ENCODE results near the gene GFPT2.

Gene GFPT2

DNA sequence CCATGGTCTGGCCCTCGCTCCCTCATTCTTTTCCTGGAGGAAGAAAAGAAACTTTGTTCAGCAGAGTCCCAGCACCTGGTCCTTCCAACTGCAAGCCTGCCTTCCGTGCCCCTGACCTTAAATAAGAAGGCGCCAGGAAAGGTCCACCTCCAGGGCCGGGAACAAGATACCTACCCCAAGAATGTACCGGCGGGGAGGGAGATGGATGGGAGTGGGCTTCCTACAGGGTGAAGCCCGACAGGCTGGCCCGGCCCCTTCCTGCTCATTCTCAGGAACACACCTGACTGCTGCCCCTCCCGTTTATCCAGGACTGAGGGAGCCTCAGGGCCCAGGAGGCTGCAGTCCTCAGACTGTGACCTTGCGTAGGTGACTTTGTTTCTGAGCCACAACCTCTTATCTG, 27.3 kb upstream of the GFPT2 start:
- CTCF ChIA-PET = no interaction called here
- TF ChIP-seq, protein P1, sequence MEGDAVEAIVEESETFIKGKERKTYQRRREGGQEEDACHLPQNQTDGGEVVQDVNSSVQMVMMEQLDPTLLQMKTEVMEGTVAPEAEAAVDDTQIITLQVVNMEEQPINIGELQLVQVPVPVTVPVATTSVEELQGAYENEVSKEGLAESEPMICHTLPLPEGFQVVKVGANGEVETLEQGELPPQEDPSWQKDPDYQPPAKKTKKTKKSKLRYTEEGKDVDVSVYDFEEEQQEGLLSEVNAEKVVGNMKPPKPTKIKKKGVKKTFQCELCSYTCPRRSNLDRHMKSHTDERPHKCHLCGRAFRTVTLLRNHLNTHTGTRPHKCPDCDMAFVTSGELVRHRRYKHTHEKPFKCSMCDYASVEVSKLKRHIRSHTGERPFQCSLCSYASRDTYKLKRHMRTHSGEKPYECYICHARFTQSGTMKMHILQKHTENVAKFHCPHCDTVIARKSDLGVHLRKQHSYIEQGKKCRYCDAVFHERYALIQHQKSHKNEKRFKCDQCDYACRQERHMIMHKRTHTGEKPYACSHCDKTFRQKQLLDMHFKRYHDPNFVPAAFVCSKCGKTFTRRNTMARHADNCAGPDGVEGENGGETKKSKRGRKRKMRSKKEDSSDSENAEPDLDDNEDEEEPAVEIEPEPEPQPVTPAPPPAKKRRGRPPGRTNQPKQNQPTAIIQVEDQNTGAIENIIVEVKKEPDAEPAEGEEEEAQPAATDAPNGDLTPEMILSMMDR (IDR thresholded peaks at IDR 0.05; ENCODE audit: insufficient read depth, low read length, missing control alignments) = no peak
- no peak for DNase-seq (ENCODE audit: low read depth, low spot score)
- POLR2A ChIA-PET = no interaction called here
- no peak overlapping the region for H3K4me3 ChIP-seq (ENCODE audit: low read depth, low read length)

DNA sequence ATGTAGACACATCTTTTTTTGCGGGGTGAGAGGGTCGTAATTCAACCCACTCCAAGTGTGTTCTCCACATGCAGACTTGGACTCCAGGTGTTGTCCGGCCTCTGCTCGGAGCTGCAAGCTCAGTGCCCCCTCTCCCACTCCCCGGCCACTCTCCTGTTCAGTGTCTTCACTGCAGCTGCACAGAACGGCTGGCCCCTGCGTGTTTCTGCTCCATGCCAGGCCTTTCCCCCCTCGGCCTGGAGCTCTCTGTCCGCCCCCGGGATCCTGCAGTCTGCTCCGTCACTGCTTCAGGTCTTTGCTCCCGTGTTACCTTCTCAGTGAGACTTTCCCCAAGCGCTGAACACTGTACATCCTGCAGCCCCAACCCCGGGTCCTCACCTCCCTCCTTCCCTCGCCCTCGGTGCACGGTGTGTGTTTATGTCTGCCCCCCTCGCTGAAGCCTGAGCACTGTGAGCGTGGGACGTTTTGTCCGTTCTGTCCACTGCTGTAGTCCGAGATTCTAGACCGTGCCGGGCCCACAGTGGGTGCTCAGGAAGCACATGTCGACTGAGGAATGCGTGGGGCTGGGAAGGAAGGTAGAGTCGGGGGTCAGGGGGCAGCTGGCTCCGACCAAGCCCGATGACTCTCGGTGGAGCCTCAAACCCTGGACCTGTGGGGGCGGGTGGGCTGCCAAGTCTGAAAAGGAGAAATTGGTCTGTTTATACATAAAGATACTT, 26.4 kb upstream of the GFPT2 start:
- TF ChIP-seq, protein P1 (IDR thresholded peaks at IDR 0.05; ENCODE audit: insufficient read depth, low read length, missing control alignments) = no peak
- ChIA-PET POLR2A (no interaction called here), CTCF (interaction anchor here (2.0 kb wide), 1 partner anchor 87 kb away, joined by 4 read pairs; no protein-coding TSS in a partner anchor)
- no peak for DNase-seq (ENCODE audit: low read depth, low spot score)
- H3K4me3 ChIP-seq (ENCODE audit: low read depth, low read length) = no peak overlapping the region

DNA sequence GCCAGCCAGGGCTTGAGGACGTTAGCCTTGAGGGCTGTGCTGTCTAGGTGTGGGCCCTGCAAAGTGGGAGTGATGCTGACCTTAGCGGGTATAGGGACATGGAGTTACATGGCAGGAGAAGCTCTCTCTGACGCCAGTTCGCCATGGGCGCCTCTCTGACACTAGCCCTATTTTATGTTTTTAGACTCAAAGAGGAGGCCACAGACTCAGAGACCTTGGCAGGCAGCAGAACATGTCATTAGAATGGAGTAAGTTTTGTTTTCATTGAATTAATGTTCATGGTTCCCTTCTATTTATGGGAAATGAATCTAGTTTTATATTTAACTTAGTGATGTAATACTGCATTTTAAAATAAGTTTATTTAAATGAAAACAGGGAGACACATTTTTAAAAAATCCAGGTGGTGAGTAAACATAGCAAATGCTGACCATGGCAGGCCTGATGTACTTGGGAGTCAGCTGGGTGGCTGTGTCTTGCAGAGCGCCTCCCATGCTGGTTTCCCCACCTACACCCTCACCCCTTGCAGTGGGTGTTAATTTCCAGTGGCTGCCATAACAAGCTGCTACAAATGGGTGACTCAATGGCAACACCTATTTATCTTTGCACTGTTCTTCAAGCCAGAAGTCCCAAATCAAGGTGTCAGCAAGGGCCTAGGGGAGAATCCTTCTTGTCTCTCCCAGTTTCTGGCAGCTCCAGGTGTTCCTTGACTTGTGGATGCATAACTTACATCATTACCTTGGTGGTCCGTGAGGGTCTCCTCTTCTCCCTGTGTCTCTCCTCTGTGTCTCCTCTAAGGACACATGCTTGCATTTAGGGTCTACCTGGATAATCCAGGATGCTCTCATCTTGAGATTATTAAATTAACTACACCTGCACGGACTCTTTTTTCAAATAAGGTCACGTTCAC, 25.6 kb upstream of the GFPT2 start:
- POLR2A ChIA-PET = no interaction called here
- no peak for DNase-seq (ENCODE audit: low read depth, low spot score)
- CTCF ChIA-PET = interaction anchor here (2.0 kb wide), 1 partner anchor 86 kb away, joined by 4 read pairs; no protein-coding TSS in a partner anchor
- no peak overlapping the region for H3K4me3 ChIP-seq (ENCODE audit: low read depth, low read length)
- TF ChIP-seq, protein P1 (IDR thresholded peaks at IDR 0.05; ENCODE audit: insufficient read depth, low read length, missing control alignments) = no peak

DNA sequence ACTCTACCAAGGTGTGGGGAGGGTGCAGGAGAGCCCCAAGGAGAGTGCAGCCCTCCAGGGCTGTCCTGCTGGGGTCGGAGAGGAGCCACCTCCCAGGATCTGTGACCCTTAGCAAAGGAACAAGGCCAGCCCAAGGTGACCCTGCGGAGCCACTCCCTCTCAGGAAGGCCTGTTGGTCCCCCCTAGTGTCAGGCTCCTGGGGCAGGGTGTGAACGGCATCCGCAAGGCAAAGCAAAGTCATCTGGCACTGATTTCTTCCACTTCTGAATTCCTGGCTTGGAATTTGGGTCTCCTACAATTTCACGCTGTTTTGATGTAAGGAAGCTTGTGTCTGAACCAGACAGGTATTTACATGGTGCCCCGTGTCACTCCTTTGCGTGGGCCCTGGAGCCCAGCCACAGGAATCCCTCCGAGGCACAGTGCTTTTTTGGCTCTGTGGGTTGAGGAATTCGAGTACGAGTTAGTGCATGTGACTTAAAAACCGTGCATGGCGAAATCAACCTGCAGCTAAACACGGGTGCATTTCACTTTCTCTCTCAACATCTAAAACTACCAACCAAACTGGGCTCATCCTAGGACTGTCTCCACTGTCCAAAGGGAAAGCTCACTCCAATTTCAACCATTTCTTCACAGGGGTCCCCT, 24.5 kb upstream of the GFPT2 start:
- CTCF ChIA-PET = interaction anchor here (2.0 kb wide), 1 partner anchor 85 kb away, joined by 4 read pairs; no protein-coding TSS in a partner anchor

DNA sequence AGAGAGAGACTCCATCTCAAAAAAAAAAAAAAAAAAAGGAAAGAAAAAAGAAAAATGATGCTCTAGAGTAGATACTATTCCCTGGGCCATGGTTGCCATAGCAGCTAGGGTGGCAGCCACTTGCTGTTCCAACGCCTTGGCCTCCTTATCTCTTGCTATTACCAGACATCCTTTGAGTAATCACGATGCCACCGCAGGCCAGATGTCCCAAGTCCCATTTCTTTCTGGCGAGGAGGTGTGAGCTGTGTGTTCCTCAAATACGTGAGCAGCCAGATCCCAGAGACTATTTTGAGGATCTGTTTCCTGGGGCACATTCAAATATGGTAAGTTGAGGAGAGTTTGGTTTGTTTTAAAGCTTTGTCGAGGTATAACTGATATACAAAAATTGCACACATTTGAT, 23.4 kb upstream of the GFPT2 start:
- POLR2A ChIA-PET = no interaction called here
- H3K4me3 ChIP-seq (ENCODE audit: low read depth, low read length) = no peak overlapping the region
- DNase-seq (ENCODE audit: low read depth, low spot score) = no peak
- CTCF ChIA-PET = no interaction called here
- TF ChIP-seq, protein P1 (IDR thresholded peaks at IDR 0.05; ENCODE audit: insufficient read depth, low read length, missing control alignments) = no peak

More for the DNA sequence above, 24.5 kb upstream of the GFPT2 start:
- DNase-seq (ENCODE audit: low read depth, low spot score) = no peak
- TF ChIP-seq, protein P1 (IDR thresholded peaks at IDR 0.05; ENCODE audit: insufficient read depth, low read length, missing control alignments) = no peak
- POLR2A ChIA-PET = no interaction called here
- no peak overlapping the region for H3K4me3 ChIP-seq (ENCODE audit: low read depth, low read length)

DNA sequence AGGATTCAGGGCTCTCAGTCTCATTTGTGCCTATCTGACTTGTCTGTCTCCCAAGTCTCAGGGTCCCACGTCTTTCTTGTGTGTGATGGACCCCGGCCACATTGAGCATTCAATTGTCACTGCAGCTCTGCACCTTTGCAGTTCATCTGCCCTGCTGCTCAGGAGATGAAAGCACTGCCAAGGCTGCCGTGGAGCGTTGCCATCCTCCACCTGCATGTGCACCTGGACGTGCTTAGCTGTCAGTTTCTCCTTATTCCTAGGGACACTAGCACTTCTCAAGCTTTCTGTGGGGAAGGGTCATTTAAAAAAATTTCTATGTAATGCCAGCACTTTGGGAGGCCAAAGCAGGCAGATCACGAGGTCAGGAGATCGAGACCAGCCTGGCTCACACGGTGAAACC, 22.8 kb upstream of the GFPT2 start:
- ChIA-PET CTCF (no interaction called here), POLR2A (no interaction called here)
- no peak for DNase-seq (ENCODE audit: low read depth, low spot score)
- TF ChIP-seq, protein P1 (IDR thresholded peaks at IDR 0.05; ENCODE audit: insufficient read depth, low read length, missing control alignments) = no peak
- H3K4me3 ChIP-seq (ENCODE audit: low read depth, low read length) = no peak overlapping the region
